ENCODE measurements around the gene ALPK1.

- TF ChIP-seq POLR2A (IDR thresholded peaks at IDR 0.05; ENCODE audit: low read length) (no peak), GATA1 (IDR thresholded peaks at IDR 0.05; ENCODE audit: low read depth, low read length) (no peak)
Observed at GRCh38 chr4:112277220-112277619, 19.9 kb upstream of the ALPK1 start.
